ENCODE measurements around the gene CACNB2. TPM values are rescaled to one million over a fixed set of nuclear protein-coding genes. Genes with fewer than 3 reads are reported as not detected.

The CACNB2 gene
- total and polyA plus RNA-seq, 2 of the 13 experiments (the other 11 are each of a cell fraction or from before 2014, with no cell fraction given): not detected

- H3K27me3 ChIP-seq (ENCODE audit: control insufficient read depth in 1 of 2, insufficient read depth in 2 of 2, low read length in 2 of 2): peaks cover 0 to 2% of the 10 kb centered on the region in 2 experiments; a peak in 1 of 5 replicates
- DNase-seq (ENCODE audit: low spot score): no peak
- H2AFZ ChIP-seq (ENCODE audit: low read length): no peak overlapping the region
- no peak for TF ChIP-seq HIVEP1 (CRISPR knock-in tag; IDR thresholded peaks at IDR 0.05)
- TF ChIP-seq SYNCRIP (IDR thresholded peaks at IDR 0.05; ENCODE audit: insufficient read depth, low read depth, low read length): no peak
- no peak for TF ChIP-seq ZNF383 (CRISPR knock-in tag; IDR thresholded peaks at IDR 0.05; ENCODE audit: borderline replicate concordance)
- no peak for TF ChIP-seq HNF4G (IDR thresholded peaks at IDR 0.05; ENCODE audit: borderline replicate concordance, low read depth, low read length)
- no peak for TF ChIP-seq HNF4G (CRISPR knock-in tag; IDR thresholded peaks at IDR 0.05; ENCODE audit: borderline replicate concordance, low read depth)
- TF ChIP-seq HMGA1 (CRISPR knock-in tag; conservative IDR thresholded peaks at IDR 0.05): no peak
- no peak for TF ChIP-seq MTA3 (CRISPR knock-in tag; IDR thresholded peaks at IDR 0.05)
- no peak for TF ChIP-seq TOPORS (CRISPR knock-in tag; IDR thresholded peaks at IDR 0.05)
- no peak for TF ChIP-seq RFXAP (CRISPR knock-in tag; IDR thresholded peaks at IDR 0.05; ENCODE audit: borderline replicate concordance)
- no peak for TF ChIP-seq SP1 (IDR thresholded peaks at IDR 0.05)
- no peak for TF ChIP-seq SP1 (CRISPR knock-in tag; IDR thresholded peaks at IDR 0.05)
- no peak for TF ChIP-seq SNAPC2 (CRISPR knock-in tag; IDR thresholded peaks at IDR 0.05)
- TF ChIP-seq JUND (CRISPR knock-in tag; IDR thresholded peaks at IDR 0.05): no peak
- no peak for TF ChIP-seq HNRNPH1 (optimal IDR thresholded peaks at IDR 0.05; ENCODE audit: low read depth, low read length)
- TF ChIP-seq ZKSCAN1 (IDR thresholded peaks at IDR 0.05; ENCODE audit: low read length): no peak
- TF ChIP-seq GABPB1 (CRISPR knock-in tag; IDR thresholded peaks at IDR 0.05): no peak
- no peak for TF ChIP-seq ATF3 (CRISPR knock-in tag; IDR thresholded peaks at IDR 0.05)
- no peak for TF ChIP-seq MBD4 (IDR thresholded peaks at IDR 0.05; ENCODE audit: borderline replicate concordance, low read length)
- TF ChIP-seq ZBTB46 (CRISPR knock-in tag; IDR thresholded peaks at IDR 0.05; ENCODE audit: borderline replicate concordance): no peak
- TF ChIP-seq ZNF749 (CRISPR knock-in tag; IDR thresholded peaks at IDR 0.05; ENCODE audit: borderline replicate concordance): no peak
- no peak for TF ChIP-seq NFATC3 (CRISPR knock-in tag; IDR thresholded peaks at IDR 0.05)
- TF ChIP-seq ZSCAN5A (CRISPR knock-in tag; IDR thresholded peaks at IDR 0.05; ENCODE audit: borderline replicate concordance): no peak
- ChIA-PET CTCF (ENCODE audit: low intra/inter-chr PET ratio, low total read pairs) (no interaction called here), POLR2A (no interaction called here)
- H3K36me3 ChIP-seq (replicated peaks in 1 of 2; ENCODE audit: control insufficient read depth in 1 of 2, insufficient read depth in 2 of 2, low read length in 2 of 2): no peaks in the 10 kb centered on the region
- no TSS peak for BruUV-seq (replicated peaks)
- in situ Hi-C loops (cut with HindIII; ENCODE audit: extremely low pct_ligation_motif_present, low pct_unique_long_range_greater_than_20kb): no loop called here
- intact Hi-C loops (cut with micrococcal nuclease; ENCODE audit: unreplicated experiment): no loop called here
- H3K4me2 ChIP-seq (ENCODE audit: low read depth, low read length): no peak overlapping the region
- FAIRE-seq: no peak
- ATAC-seq: no peak
- H3K4me1 ChIP-seq (ENCODE audit: insufficient read depth, low read length): no peaks in the 10 kb centered on the region
- no peaks in the 10 kb centered on the region for H4K20me1 ChIP-seq (ENCODE audit: insufficient read depth, low read length)
- no peak overlapping the region for H3K4me3 ChIP-seq (replicated peaks in 1 of 3; ENCODE audit: insufficient read depth in 1 of 3, low read depth in 2 of 3, low read length in 3 of 3)
- H3K9ac ChIP-seq (ENCODE audit: insufficient read depth, low read depth, low read length): no peak overlapping the region
- H3K79me2 ChIP-seq (ENCODE audit: insufficient read depth, low read length): no peaks in the 10 kb centered on the region
- WGBS (ENCODE audit: low lambda C conversion rate): 2% methylated on average over 4 of the region's 7 CpGs
- H3K9me3 ChIP-seq (ENCODE audit: low read length): no peaks in the 10 kb centered on the region
- no peak overlapping the region for H3K27ac ChIP-seq (ENCODE audit: extremely low read length, insufficient read depth, low read length)
Measured at GRCh38 chr10:18449611-18450026, 309.4 kb downstream of the CACNB2 start.
